T-helper 17 cell (primary cell): Measurements from ENCODE around the gene LUZP2. TPM values are rescaled to one million over a fixed set of nuclear protein-coding genes. Genes with fewer than 3 reads are reported as not detected.
"Not testable (repeated sequence)": the region's sequence is repeated elsewhere in the genome, so short reads cannot be mapped to it uniquely, and the experiment has no call there.

ENCODE experiments used
- ATAC-seq: fragments of 150-1000 bp; cut with Tn5 transposase; 2 replicates; pipeline ENCODE4 v1.10.0; 2021; ENCODE audit warnings: mild to moderate bottlenecking, moderate library complexity
- DNase-seq, 3 donors: peaks; one replicate each; pipeline versions ENCODE4 v3.0.0 to v3.0.0-alpha.2; 2020 to 2021
- H3K9me3 ChIP-seq: one replicate; pipeline ENCODE4 v1.7.0; 2013; ENCODE audit warnings: low read length, mild to moderate bottlenecking; ENCODE audit not compliant: control insufficient read depth, poor library complexity, severe bottlenecking
- H3K27ac Mint-ChIP-seq: one replicate; pipeline ENCODE4 v1.8.0; 2022; ENCODE audit warnings: mild to moderate bottlenecking, moderate library complexity, mixed read lengths
- H3K27me3 Mint-ChIP-seq: one replicate; pipeline ENCODE4 v1.8.0; 2022; ENCODE audit warnings: mixed read lengths
- H3K36me3 Mint-ChIP-seq: one replicate; pipeline ENCODE4 v1.8.0; 2022; ENCODE audit warnings: low read depth, mixed read lengths
- H3K4me1 Mint-ChIP-seq: one replicate; pipeline ENCODE4 v1.8.0; 2022; ENCODE audit warnings: mild to moderate bottlenecking, mixed read lengths
- H3K4me3 Mint-ChIP-seq: one replicate; pipeline ENCODE4 v1.8.0; 2022; ENCODE audit warnings: mild to moderate bottlenecking, moderate library complexity, mixed read lengths
- total RNA-seq, 4 donors: library from RNA in 2 of 4; stranded (reverse) in 2 of 4; gene quantifications; one replicate each; pipeline ENCODE4 v1.2.3 and lab custom pipeline; 2022 to 2026

LUZP2 gene
- total RNA-seq, 2 donors from 2014 or later: not detected

- not testable (repeated sequence) for H3K27me3 Mint-ChIP-seq, ATAC-seq, DNase-seq, H3K4me1 Mint-ChIP-seq, H3K4me3 Mint-ChIP-seq, H3K27ac Mint-ChIP-seq, H3K9me3 ChIP-seq, H3K36me3 Mint-ChIP-seq
Observed at GRCh38 chr11:24891845-24892492, 395.1 kb downstream of the LUZP2 start.

- ATAC-seq (no peak), DNase-seq (no peak)
- peaks cover 3% of the 10 kb centered on the region for H3K9me3 ChIP-seq
- no peaks in the 10 kb centered on the region for H3K27me3 Mint-ChIP-seq
- H3K36me3 Mint-ChIP-seq: no peaks in the 10 kb centered on the region
- H3K4me3 Mint-ChIP-seq: no peak overlapping the region
- no peak overlapping the region for H3K27ac Mint-ChIP-seq
- no peaks in the 10 kb centered on the region for H3K4me1 Mint-ChIP-seq
Observed at GRCh38 chr11:24896118-24896835, 399.4 kb downstream of the LUZP2 start.

DNA sequence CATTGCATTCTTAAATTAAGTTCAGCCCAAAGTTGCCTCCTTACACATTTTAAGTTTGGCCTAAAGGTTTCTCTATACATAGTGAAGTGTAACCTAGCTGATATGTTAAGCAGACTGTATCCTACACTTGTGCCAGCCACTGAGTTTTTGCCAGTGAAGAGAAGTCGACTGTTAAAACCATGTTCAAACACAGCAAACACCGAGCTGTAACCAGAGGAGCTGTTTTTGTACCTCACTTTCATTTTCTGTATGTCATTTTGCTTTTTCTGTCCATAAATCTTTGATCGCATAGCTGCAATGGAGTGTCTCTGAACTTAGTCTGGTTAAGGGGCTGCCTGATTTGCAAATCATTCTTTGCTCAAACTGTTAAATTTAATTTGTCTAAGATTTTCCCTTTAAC is 403.7 kb downstream of the LUZP2 start:
- Mint-ChIP-seq H3K4me1 (no peaks in the 10 kb centered on the region), H3K27me3 (no peaks in the 10 kb centered on the region), H3K4me3 (no peak overlapping the region), H3K36me3 (no peaks in the 10 kb centered on the region), H3K27ac (no peak overlapping the region)
- no peak for ATAC-seq
- H3K9me3 ChIP-seq: no peaks in the 10 kb centered on the region
- no peak for DNase-seq

- H3K4me1 Mint-ChIP-seq: no peaks in the 10 kb centered on the region
- H3K4me3 Mint-ChIP-seq: no peak overlapping the region
- no peak for ATAC-seq
- no peak for DNase-seq
- no peaks in the 10 kb centered on the region for H3K36me3 Mint-ChIP-seq
- no peaks in the 10 kb centered on the region for H3K9me3 ChIP-seq
- no peaks in the 10 kb centered on the region for H3K27me3 Mint-ChIP-seq
- H3K27ac Mint-ChIP-seq: no peak overlapping the region
Observed at GRCh38 chr11:24900960-24901549, 404.2 kb downstream of the LUZP2 start.

- Mint-ChIP-seq H3K4me1 (no peaks in the 10 kb centered on the region), H3K36me3 (no peaks in the 10 kb centered on the region), H3K4me3 (no peak overlapping the region), H3K27ac (no peak overlapping the region), H3K27me3 (no peaks in the 10 kb centered on the region)
- no peak for ATAC-seq
- H3K9me3 ChIP-seq: no peaks in the 10 kb centered on the region
- DNase-seq: no peak
Observed at GRCh38 chr11:24903555-24903954, 406.7 kb downstream of the LUZP2 start.

DNA sequence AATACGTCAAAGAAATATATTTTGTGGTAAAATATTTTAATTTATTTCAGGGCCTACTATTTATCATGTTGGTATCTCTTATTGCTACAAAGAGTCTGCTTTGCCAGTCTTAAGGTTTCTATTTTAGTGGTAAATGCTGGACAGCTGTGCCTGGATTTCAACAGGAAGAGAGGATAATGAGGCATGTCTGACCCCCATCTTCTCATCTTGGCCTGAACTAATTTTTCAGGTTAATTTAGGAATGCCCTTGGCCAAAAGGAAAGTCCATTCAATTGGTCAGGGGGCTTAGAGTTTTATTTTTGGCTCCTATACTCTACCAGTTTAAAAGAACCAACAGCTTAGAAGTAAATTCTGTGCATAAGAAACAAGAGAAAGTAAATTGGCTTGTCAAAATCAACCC is 428.2 kb downstream of the LUZP2 start:
- H3K36me3 Mint-ChIP-seq: no peaks in the 10 kb centered on the region
- no peak overlapping the region for H3K27ac Mint-ChIP-seq
- no peak for DNase-seq
- H3K27me3 Mint-ChIP-seq: no peaks in the 10 kb centered on the region
- no peak for ATAC-seq
- no peak overlapping the region for H3K4me3 Mint-ChIP-seq
- H3K4me1 Mint-ChIP-seq: no peaks in the 10 kb centered on the region
- no peaks in the 10 kb centered on the region for H3K9me3 ChIP-seq

DNA sequence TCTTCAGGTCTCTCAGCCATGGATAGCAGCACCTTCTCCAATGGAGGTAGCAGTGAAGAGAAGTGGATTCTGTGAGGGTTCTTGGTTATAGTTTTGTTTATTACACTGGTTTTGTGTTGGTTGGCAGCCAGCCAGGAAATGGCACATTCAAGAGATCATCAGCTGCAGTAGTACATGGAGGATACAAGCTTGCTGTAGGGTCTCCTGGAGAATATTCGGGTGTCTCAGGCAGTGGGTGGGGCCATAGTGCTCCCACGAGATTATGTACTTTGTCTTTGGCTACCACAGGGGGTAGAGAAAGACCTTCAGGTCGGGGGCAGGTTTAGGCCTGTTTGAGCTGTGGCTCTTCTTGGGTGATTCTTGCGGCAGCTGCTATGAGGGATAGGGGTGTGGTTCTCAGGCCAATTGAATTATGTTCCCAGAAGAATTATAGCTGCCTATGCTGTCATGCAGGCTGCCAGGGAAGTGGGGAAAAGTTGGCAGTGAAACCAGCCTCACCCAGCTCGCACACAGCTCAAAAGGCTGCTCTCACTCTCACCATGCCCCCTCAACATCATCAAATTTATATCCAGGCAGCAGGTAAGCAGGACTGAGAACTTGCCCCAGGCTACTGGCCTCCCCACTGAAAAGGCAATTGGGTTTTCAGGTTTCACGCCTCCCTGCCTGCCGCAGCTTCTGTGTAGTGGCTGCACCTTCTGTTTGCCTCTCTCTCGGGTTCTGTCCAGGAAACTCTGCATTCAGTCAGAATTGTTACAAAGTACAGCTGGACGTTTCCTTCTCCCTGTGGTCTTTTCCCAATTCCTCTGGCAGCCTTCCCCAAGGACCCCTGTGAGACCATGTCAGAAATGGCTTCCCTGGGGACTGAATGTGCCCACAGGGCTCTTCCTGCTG is 435.5 kb downstream of the LUZP2 start:
- ATAC-seq (no peak), DNase-seq (no peak)
- Mint-ChIP-seq H3K4me1 (no peaks in the 10 kb centered on the region), H3K27me3 (no peaks in the 10 kb centered on the region), H3K27ac (no peak overlapping the region), H3K4me3 (no peak overlapping the region), H3K36me3 (no peaks in the 10 kb centered on the region)
- no peaks in the 10 kb centered on the region for H3K9me3 ChIP-seq

- Mint-ChIP-seq H3K36me3 (no peaks in the 10 kb centered on the region), H3K4me3 (no peak overlapping the region), H3K27ac (no peak overlapping the region), H3K4me1 (no peaks in the 10 kb centered on the region), H3K27me3 (no peaks in the 10 kb centered on the region)
- DNase-seq: no peak
- no peak for ATAC-seq
- no peaks in the 10 kb centered on the region for H3K9me3 ChIP-seq
Observed at GRCh38 chr11:24934733-24935439, 438.0 kb downstream of the LUZP2 start.

GRCh38 chr11:24944891-24945290 is 448.0 kb downstream of the LUZP2 start:
- Mint-ChIP-seq H3K4me1 (no peaks in the 10 kb centered on the region), H3K36me3 (no peaks in the 10 kb centered on the region), H3K27me3 (no peaks in the 10 kb centered on the region), H3K4me3 (no peak overlapping the region), H3K27ac (no peak overlapping the region)
- H3K9me3 ChIP-seq: no peaks in the 10 kb centered on the region
- no peak for DNase-seq
- ATAC-seq: no peak

GRCh38 chr11:24949406-24949805 is 452.6 kb downstream of the LUZP2 start:
- no peak for DNase-seq
- no peaks in the 10 kb centered on the region for H3K27me3 Mint-ChIP-seq
- H3K27ac Mint-ChIP-seq: no peak overlapping the region
- H3K4me1 Mint-ChIP-seq: no peaks in the 10 kb centered on the region
- ATAC-seq: no peak
- H3K4me3 Mint-ChIP-seq: no peak overlapping the region
- H3K9me3 ChIP-seq: no peaks in the 10 kb centered on the region
- H3K36me3 Mint-ChIP-seq: no peaks in the 10 kb centered on the region

DNA sequence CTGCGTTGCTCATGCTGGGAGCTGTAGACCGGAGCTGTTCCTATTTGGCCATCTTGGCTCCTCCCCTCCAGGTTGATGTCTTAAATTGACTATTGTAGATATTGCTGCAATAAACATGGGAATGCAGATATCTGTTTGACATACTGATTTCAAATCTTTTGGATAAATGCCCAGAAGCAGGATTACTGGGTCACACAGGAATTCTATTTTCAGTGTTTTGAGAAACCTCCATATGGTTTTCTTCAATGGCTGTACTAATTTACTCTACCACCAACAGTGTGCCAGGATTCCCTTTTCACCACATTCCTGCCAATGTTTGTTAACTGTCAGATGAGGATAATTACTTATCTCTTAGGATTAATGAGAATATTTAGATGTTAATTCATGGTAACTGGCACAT is 467.0 kb downstream of the LUZP2 start:
- no peak for DNase-seq
- Mint-ChIP-seq H3K4me1 (no peaks in the 10 kb centered on the region), H3K36me3 (no peaks in the 10 kb centered on the region), H3K4me3 (no peak overlapping the region), H3K27me3 (no peaks in the 10 kb centered on the region), H3K27ac (no peak overlapping the region)
- no peaks in the 10 kb centered on the region for H3K9me3 ChIP-seq
- ATAC-seq: no peak

DNA sequence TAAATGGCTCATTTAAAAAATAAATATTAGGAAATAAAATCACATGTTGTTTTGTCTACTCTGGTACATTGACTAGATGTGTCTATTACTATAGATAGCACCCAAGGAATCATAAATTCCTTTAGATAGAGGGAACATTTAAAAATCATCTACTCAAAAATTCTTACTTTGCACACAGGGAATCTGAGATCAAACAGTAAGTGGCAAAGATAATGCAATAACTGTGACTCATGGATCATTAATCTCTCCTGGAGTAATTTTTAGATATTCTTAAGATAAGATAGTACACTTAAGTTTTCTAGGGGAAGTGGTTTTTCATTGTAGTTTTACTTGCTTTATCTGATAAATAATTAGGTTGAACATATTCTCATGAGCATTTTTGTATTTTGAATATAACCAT is 468.9 kb downstream of the LUZP2 start:
- Mint-ChIP-seq H3K4me3 (no peak overlapping the region), H3K27ac (no peak overlapping the region), H3K4me1 (no peaks in the 10 kb centered on the region), H3K27me3 (no peaks in the 10 kb centered on the region), H3K36me3 (no peaks in the 10 kb centered on the region)
- ATAC-seq (no peak), DNase-seq (no peak)
- H3K9me3 ChIP-seq: no peaks in the 10 kb centered on the region

GRCh38 chr11:24993903-24994302 is 497.1 kb downstream of the LUZP2 start:
- H3K27me3 Mint-ChIP-seq, H3K27ac Mint-ChIP-seq, DNase-seq, H3K4me3 Mint-ChIP-seq, ATAC-seq, H3K9me3 ChIP-seq, H3K4me1 Mint-ChIP-seq, H3K36me3 Mint-ChIP-seq: not testable (repeated sequence)
